ENCODE data around the gene RRN3.

DNA sequence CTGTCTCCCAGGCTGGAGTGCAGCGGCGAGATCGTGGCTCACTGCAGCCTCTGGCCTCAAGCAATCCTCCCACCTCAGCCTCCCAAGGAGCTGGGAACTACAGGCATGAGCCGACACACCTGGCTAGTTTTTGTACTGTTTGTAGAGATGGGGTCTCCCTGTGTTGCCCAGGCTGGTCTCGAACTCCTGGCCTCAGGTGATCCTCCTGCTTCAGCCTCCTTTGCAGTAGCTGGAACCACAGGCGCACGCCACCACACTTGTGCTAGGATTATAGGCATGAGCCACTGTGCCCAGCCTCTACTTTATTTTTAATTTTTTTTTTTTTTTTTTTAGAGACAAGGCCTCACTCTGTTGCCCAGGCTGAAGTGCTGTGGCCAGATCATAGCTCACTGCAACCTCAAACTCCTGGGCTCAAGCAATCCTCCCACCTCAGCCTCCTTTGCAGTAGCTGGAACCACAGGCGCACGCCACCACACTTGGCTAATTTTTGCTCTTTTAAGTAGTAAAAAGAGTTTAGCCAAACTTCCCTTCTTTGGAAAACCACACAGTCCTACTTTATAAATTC, 42.6 kb downstream of the RRN3 start:
- TF ChIP-seq ZNF274 (IDR thresholded peaks at IDR 0.05; ENCODE audit: low read depth, low read length) (no peak), POLR2A (IDR thresholded peaks at IDR 0.05; ENCODE audit: borderline replicate concordance, extremely low read depth, insufficient read depth, insufficient read length) (no peak), EZH2phosphoT487 (IDR thresholded peaks at IDR 0.05; ENCODE audit: borderline replicate concordance) (no peak), SIN3A (IDR thresholded peaks at IDR 0.05; ENCODE audit: low read depth) (no peak), ZFX (IDR thresholded peaks at IDR 0.05) (no peak)
- TF ChIP-seq, protein P1, sequence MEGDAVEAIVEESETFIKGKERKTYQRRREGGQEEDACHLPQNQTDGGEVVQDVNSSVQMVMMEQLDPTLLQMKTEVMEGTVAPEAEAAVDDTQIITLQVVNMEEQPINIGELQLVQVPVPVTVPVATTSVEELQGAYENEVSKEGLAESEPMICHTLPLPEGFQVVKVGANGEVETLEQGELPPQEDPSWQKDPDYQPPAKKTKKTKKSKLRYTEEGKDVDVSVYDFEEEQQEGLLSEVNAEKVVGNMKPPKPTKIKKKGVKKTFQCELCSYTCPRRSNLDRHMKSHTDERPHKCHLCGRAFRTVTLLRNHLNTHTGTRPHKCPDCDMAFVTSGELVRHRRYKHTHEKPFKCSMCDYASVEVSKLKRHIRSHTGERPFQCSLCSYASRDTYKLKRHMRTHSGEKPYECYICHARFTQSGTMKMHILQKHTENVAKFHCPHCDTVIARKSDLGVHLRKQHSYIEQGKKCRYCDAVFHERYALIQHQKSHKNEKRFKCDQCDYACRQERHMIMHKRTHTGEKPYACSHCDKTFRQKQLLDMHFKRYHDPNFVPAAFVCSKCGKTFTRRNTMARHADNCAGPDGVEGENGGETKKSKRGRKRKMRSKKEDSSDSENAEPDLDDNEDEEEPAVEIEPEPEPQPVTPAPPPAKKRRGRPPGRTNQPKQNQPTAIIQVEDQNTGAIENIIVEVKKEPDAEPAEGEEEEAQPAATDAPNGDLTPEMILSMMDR (IDR thresholded peaks at IDR 0.05 in 2 of 3, conservative IDR thresholded peaks at IDR 0.05 in 1 of 3; ENCODE audit: borderline replicate concordance in 1 of 3, insufficient read depth in 1 of 3, low read depth in 2 of 3, low read length in 2 of 3), result no peak
- TF ChIP-seq, protein P2, sequence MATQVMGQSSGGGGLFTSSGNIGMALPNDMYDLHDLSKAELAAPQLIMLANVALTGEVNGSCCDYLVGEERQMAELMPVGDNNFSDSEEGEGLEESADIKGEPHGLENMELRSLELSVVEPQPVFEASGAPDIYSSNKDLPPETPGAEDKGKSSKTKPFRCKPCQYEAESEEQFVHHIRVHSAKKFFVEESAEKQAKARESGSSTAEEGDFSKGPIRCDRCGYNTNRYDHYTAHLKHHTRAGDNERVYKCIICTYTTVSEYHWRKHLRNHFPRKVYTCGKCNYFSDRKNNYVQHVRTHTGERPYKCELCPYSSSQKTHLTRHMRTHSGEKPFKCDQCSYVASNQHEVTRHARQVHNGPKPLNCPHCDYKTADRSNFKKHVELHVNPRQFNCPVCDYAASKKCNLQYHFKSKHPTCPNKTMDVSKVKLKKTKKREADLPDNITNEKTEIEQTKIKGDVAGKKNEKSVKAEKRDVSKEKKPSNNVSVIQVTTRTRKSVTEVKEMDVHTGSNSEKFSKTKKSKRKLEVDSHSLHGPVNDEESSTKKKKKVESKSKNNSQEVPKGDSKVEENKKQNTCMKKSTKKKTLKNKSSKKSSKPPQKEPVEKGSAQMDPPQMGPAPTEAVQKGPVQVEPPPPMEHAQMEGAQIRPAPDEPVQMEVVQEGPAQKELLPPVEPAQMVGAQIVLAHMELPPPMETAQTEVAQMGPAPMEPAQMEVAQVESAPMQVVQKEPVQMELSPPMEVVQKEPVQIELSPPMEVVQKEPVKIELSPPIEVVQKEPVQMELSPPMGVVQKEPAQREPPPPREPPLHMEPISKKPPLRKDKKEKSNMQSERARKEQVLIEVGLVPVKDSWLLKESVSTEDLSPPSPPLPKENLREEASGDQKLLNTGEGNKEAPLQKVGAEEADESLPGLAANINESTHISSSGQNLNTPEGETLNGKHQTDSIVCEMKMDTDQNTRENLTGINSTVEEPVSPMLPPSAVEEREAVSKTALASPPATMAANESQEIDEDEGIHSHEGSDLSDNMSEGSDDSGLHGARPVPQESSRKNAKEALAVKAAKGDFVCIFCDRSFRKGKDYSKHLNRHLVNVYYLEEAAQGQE (IDR thresholded peaks at IDR 0.05; ENCODE audit: low read depth), result no peak
- TF ChIP-seq, protein P3, sequence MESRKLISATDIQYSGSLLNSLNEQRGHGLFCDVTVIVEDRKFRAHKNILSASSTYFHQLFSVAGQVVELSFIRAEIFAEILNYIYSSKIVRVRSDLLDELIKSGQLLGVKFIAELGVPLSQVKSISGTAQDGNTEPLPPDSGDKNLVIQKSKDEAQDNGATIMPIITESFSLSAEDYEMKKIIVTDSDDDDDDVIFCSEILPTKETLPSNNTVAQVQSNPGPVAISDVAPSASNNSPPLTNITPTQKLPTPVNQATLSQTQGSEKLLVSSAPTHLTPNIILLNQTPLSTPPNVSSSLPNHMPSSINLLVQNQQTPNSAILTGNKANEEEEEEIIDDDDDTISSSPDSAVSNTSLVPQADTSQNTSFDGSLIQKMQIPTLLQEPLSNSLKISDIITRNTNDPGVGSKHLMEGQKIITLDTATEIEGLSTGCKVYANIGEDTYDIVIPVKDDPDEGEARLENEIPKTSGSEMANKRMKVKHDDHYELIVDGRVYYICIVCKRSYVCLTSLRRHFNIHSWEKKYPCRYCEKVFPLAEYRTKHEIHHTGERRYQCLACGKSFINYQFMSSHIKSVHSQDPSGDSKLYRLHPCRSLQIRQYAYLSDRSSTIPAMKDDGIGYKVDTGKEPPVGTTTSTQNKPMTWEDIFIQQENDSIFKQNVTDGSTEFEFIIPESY (IDR thresholded peaks at IDR 0.05; ENCODE audit: extremely low read depth, insufficient replicate concordance, low read length), result no peak

Measured in HCT116 (cell line).